Hindlimb muscle (tissue), 1 donor: ENCODE measurements around the gene MAP1B. TPM values are rescaled to one million over a fixed set of nuclear protein-coding genes. Genes with fewer than 3 reads are reported as not detected.

ENCODE experiments used
- DNase-seq: peaks from one replicate; pipeline ENCODE4 v3.0.0-alpha.2; 2013
- polyA plus RNA-seq: library from polyadenylated mRNA; unstranded; fragments of 120-200 nt; gene quantifications from one replicate; pipeline ENCODE4 v1.2.1, GENCODE V29; 2013; ENCODE audit not compliant: insufficient read length

Gene MAP1B
- polyA plus RNA-seq, 1 donor = 21.4 TPM

GRCh38 chr5:72199681-72200080 lies 92.4 kb downstream of the MAP1B start:
- no peak for DNase-seq

GRCh38 chr5:72202331-72202825 lies 95.1 kb downstream of the MAP1B start:
- DNase-seq = no peak

GRCh38 chr5:72203251-72203845 lies 96.1 kb downstream of the MAP1B start:
- no peak for DNase-seq

GRCh38 chr5:72204946-72205345 lies 97.7 kb downstream of the MAP1B start:
- DNase-seq = no peak

- DNase-seq = no peak
Measured at GRCh38 chr5:72205431-72206009, 98.2 kb downstream of the MAP1B start.

GRCh38 chr5:72206160-72206559 lies 98.9 kb downstream of the MAP1B start:
- no peak for DNase-seq

GRCh38 chr5:72206994-72207393 lies 99.7 kb downstream of the MAP1B start:
- DNase-seq = no peak

GRCh38 chr5:72208324-72208926 lies 101.2 kb downstream of the MAP1B start:
- DNase-seq = no peak

GRCh38 chr5:72209147-72210115 lies 102.2 kb downstream of the MAP1B start:
- no peak for DNase-seq

GRCh38 chr5:72210888-72211678 lies 103.8 kb downstream of the MAP1B start:
- no peak for DNase-seq

- no peak for DNase-seq
Measured at GRCh38 chr5:72212171-72212570, 104.9 kb downstream of the MAP1B start.

- no peak for DNase-seq
Measured at GRCh38 chr5:72213482-72213881, 106.2 kb downstream of the MAP1B start.

- no peak for DNase-seq
Measured at GRCh38 chr5:72214168-72214567, 106.9 kb downstream of the MAP1B start.

GRCh38 chr5:72216756-72217155 lies 109.5 kb downstream of the MAP1B start:
- DNase-seq = no peak

- no peak for DNase-seq
Measured at GRCh38 chr5:72221099-72221498, 113.8 kb downstream of the MAP1B start.

- DNase-seq = no peak
Measured at GRCh38 chr5:72221541-72221940, 114.3 kb downstream of the MAP1B start.

- no peak for DNase-seq
Measured at GRCh38 chr5:72222521-72222920, 115.2 kb downstream of the MAP1B start.

- no peak for DNase-seq
Measured at GRCh38 chr5:72223371-72223770, 116.1 kb downstream of the MAP1B start.

- DNase-seq = no peak
Measured at GRCh38 chr5:72224946-72225463, 117.7 kb downstream of the MAP1B start.

GRCh38 chr5:72225741-72226140 lies 118.5 kb downstream of the MAP1B start:
- no peak for DNase-seq

GRCh38 chr5:72226950-72227349 lies 119.7 kb downstream of the MAP1B start:
- no peak for DNase-seq

GRCh38 chr5:72228960-72229359 lies 121.7 kb downstream of the MAP1B start:
- DNase-seq = no peak
